GM12891 (cell line): ENCODE measurements around the gene TTC22.

ENCODE experiments used
- PAX5 ChIP-seq: IDR thresholded peaks from 2 replicates; pipeline ENCODE4 v1.6.1; 2011; ENCODE audit warnings: low read length, moderate library complexity, mild to moderate bottlenecking; ENCODE audit not compliant: insufficient read depth, severe bottlenecking
- POLR2A ChIP-seq: IDR thresholded peaks from 2 replicates; pipeline ENCODE4 v1.6.1; 2011; ENCODE audit warnings: low read depth, low read length, control low read depth
- POLR2AphosphoS5 ChIP-seq: IDR thresholded peaks from 2 replicates; pipeline ENCODE4 v1.6.1; 2011; ENCODE audit warnings: low read depth, low read length, control low read depth
- POU2F2 ChIP-seq: IDR thresholded peaks from 2 replicates; pipeline ENCODE4 v1.6.1; 2011; ENCODE audit warnings: low read depth, mild to moderate bottlenecking, control low read depth, low read length, moderate library complexity
- SPI1 ChIP-seq: IDR thresholded peaks from 2 replicates; pipeline ENCODE4 v1.6.1; 2011; ENCODE audit warnings: low read depth, low read length, control low read depth
- TAF1 ChIP-seq: IDR thresholded peaks from 2 replicates; pipeline ENCODE4 v1.6.1; 2011; ENCODE audit warnings: low read depth, low read length, control low read depth

GRCh38 chr1:54758678-54759348 is 42.3 kb downstream of the TTC22 start:
- TF ChIP-seq POLR2A (no peak), POLR2AphosphoS5 (no peak), POU2F2 (no peak), TAF1 (no peak), SPI1 (no peak), PAX5 (no peak)
